Gastroesophageal sphincter (tissue), 3 donors: ENCODE measurements around the gene UBE2V1.
"Not testable (repeated sequence)": the region's sequence is repeated elsewhere in the genome, so short reads cannot be mapped to it uniquely, and the experiment has no call there.

Experiments
- POLR2A ChIP-seq, 2 donors: fragments of 450-650 bp; IDR thresholded peaks; one replicate each; pipeline ENCODE4 v1.6.1; 2017; ENCODE audit warnings: antibody characterized with exemption in 2 of 2, mild to moderate bottlenecking in 2 of 2, moderate library complexity in 1 of 2
- TF ChIP-seq, protein P1 (sequence below), 4 experiments: fragments of 200-600 bp in 2 of 4; fragments of 450-650 bp in 2 of 4; sonication (generic) in 1 of 4; IDR thresholded peaks; one replicate each; pipeline ENCODE4 v1.5.1; 2017 to 2019; ENCODE audit warnings: antibody characterized with exemption in 4 of 4, mild to moderate bottlenecking in 2 of 4, moderate library complexity in 2 of 4

DNA sequence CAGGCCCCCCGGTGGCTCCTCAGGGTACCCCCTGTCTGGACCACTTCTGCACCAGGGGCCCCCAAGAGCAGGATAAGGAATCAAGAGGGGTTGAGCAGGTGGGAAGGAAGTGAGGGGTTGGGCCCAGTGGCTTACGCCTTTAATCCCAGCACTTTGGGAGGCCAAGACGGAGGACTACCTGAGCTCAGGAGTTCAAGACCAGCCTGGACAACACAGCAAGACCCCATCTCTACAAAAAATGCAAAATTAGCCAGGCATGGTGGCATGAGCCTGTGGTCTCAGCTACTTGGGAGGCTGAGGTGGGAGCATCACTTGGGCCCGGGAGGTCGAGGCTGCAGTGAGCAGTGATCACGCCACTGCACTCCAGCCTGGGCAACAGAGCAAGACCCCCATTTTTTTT is 49.2 kb downstream of the UBE2V1 start:
- TF ChIP-seq, protein P1, sequence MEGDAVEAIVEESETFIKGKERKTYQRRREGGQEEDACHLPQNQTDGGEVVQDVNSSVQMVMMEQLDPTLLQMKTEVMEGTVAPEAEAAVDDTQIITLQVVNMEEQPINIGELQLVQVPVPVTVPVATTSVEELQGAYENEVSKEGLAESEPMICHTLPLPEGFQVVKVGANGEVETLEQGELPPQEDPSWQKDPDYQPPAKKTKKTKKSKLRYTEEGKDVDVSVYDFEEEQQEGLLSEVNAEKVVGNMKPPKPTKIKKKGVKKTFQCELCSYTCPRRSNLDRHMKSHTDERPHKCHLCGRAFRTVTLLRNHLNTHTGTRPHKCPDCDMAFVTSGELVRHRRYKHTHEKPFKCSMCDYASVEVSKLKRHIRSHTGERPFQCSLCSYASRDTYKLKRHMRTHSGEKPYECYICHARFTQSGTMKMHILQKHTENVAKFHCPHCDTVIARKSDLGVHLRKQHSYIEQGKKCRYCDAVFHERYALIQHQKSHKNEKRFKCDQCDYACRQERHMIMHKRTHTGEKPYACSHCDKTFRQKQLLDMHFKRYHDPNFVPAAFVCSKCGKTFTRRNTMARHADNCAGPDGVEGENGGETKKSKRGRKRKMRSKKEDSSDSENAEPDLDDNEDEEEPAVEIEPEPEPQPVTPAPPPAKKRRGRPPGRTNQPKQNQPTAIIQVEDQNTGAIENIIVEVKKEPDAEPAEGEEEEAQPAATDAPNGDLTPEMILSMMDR (IDR thresholded peaks at IDR 0.05): not testable (repeated sequence)
- not testable (repeated sequence) for TF ChIP-seq POLR2A (IDR thresholded peaks at IDR 0.05)
